Endodermal cell (in vitro differentiated cells): ENCODE data around the gene SMCO4. TPM values are rescaled to one million over a fixed set of nuclear protein-coding genes. Genes with fewer than 3 reads are reported as not detected.

Source experiments
- DNase-seq: peaks from one replicate; pipeline ENCODE4 v3.0.0-alpha.2; 2017
- H3K27ac ChIP-seq: 2 replicates; pipeline ENCODE4 v1.5.1; 2013; ENCODE audit warnings: mild to moderate bottlenecking, low read depth, low read length, moderate library complexity
- H3K27me3 ChIP-seq: 2 replicates; pipeline ENCODE4 v1.6.1; 2013; ENCODE audit warnings: mild to moderate bottlenecking, low read length, moderate library complexity; ENCODE audit not compliant: insufficient read depth, control insufficient read depth, poor library complexity, severe bottlenecking
- H3K36me3 ChIP-seq: 2 replicates; pipeline ENCODE4 v1.7.0; 2013; ENCODE audit warnings: mild to moderate bottlenecking, low read length, moderate library complexity; ENCODE audit not compliant: control insufficient read depth, insufficient read depth
- H3K4me1 ChIP-seq: one replicate; pipeline ENCODE4 v1.7.0; 2013; ENCODE audit warnings: low read length; ENCODE audit not compliant: control insufficient read depth, insufficient read depth
- H3K4me3 ChIP-seq: 2 replicates; pipeline ENCODE4 v1.5.1; 2013; ENCODE audit warnings: mild to moderate bottlenecking, low read length, moderate library complexity
- H3K9ac ChIP-seq: 2 replicates; pipeline ENCODE4 v1.6.1; 2013; ENCODE audit warnings: mild to moderate bottlenecking, low read length, moderate library complexity; ENCODE audit not compliant: poor library complexity, severe bottlenecking; ENCODE audit errors: extremely low read depth
- H3K9me3 ChIP-seq: 2 replicates; pipeline ENCODE4 v1.6.1; 2013; ENCODE audit warnings: mild to moderate bottlenecking, low read length, moderate library complexity; ENCODE audit not compliant: control insufficient read depth
- H3K27ac Mint-ChIP-seq: 2 replicates; pipeline ENCODE4 v1.8.0; 2020; ENCODE audit warnings: mixed read lengths
- H3K27me3 Mint-ChIP-seq: 2 replicates; pipeline ENCODE4 v1.8.0; 2021; ENCODE audit warnings: mild to moderate bottlenecking, mixed read lengths; ENCODE audit not compliant: insufficient read depth
- H3K36me3 Mint-ChIP-seq: 2 replicates; pipeline ENCODE4 v1.8.0; 2020; ENCODE audit warnings: low read depth, mixed read lengths
- H3K4me1 Mint-ChIP-seq: 2 replicates; pipeline ENCODE4 v1.8.0; 2020; ENCODE audit warnings: mixed read lengths
- H3K4me3 Mint-ChIP-seq: 2 replicates; pipeline ENCODE4 v1.8.0; 2020; ENCODE audit warnings: mild to moderate bottlenecking, moderate library complexity, mixed read lengths
- H3K9me3 Mint-ChIP-seq: 2 replicates; pipeline ENCODE4 v1.8.0; 2020; ENCODE audit warnings: mild to moderate bottlenecking, mixed read lengths
- CTCF ChIP-seq: fragments of 200-600 bp; sonication (generic); conservative IDR thresholded peaks from 2 replicates; pipeline ENCODE4 v1.5.0; 2021; ENCODE audit warnings: antibody characterized with exemption, mild to moderate bottlenecking
- WGBS, 2 experiments: methylation state at CpG; one replicate each; pipeline versions ENCODE4 v1.1.5 to v1.1.7; 2013; ENCODE audit warnings: missing lambda C conversion rate in 2 of 2, mixed read lengths in 1 of 2; ENCODE audit not compliant: insufficient coverage in 1 of 2, insufficient read length in 1 of 2; 5-methylcytosine and 5-hydroxymethylcytosine counted together
- total RNA-seq, 2 donors: library from RNA; stranded (reverse); fragmentation: NEBNext Ultra II Directional in 1 of 2; extraction: Animal tissue kit (Norgen Biotek cat#: 25700) in 1 of 2; gene quantifications; 2 replicates in 1 of 2; 3 replicates in 1 of 2; pipeline ENCODE4 v1.2.1, GENCODE V29; 2021

The SMCO4 gene
- total RNA-seq, 2 donors from 2014 or later: 27.3 to 47.7 TPM

GRCh38 chr11:93545566-93545965 is 2.4 kb upstream of the SMCO4 start:
- TF ChIP-seq CTCF: no peak
- peaks cover 11% of the 10 kb centered on the region for H3K27me3 ChIP-seq
- 81 to 96% methylated on average over 2 of the region's 2 CpGs for WGBS, 2 experiments
- no peak overlapping the region for H3K9ac ChIP-seq
- H3K36me3 ChIP-seq: no peaks in the 10 kb centered on the region
- no peak overlapping the region for H3K27ac Mint-ChIP-seq
- H3K4me3 Mint-ChIP-seq: no peak overlapping the region
- H3K4me1 ChIP-seq: no peaks in the 10 kb centered on the region
- H3K9me3 Mint-ChIP-seq: no peaks in the 10 kb centered on the region
- no peak overlapping the region for H3K4me3 ChIP-seq
- H3K9me3 ChIP-seq: no peaks in the 10 kb centered on the region
- peaks cover 23% of the 10 kb centered on the region for H3K4me1 Mint-ChIP-seq
- no peaks in the 10 kb centered on the region for H3K36me3 Mint-ChIP-seq
- DNase-seq: no peak
- H3K27me3 Mint-ChIP-seq: peaks cover 29% of the 10 kb centered on the region
- no peak overlapping the region for H3K27ac ChIP-seq

GRCh38 chr11:93542811-93543229 is 371 bp downstream of the SMCO4 start:
- Histone ChIP-seq H3K4me3 (peak overlapping the region; percentile 80), H3K27me3 (peaks cover 11% of the 10 kb centered on the region), H3K27ac (no peak overlapping the region), H3K4me1 (no peaks in the 10 kb centered on the region), H3K9me3 (no peaks in the 10 kb centered on the region), H3K9ac (peak overlapping the region; percentile 55), H3K36me3 (no peaks in the 10 kb centered on the region)
- H3K4me3 Mint-ChIP-seq: peak overlapping the region; percentile 80
- no peak for DNase-seq
- no peaks in the 10 kb centered on the region for H3K9me3 Mint-ChIP-seq
- H3K27ac Mint-ChIP-seq: no peak overlapping the region
- H3K27me3 Mint-ChIP-seq: peaks cover 25% of the 10 kb centered on the region
- H3K4me1 Mint-ChIP-seq: peaks cover 21% of the 10 kb centered on the region
- WGBS, 2 experiments: 0% methylated on average over 3 to 56 of the region's 59 CpGs
- no peaks in the 10 kb centered on the region for H3K36me3 Mint-ChIP-seq
- no peak for TF ChIP-seq CTCF

- Histone ChIP-seq H3K27ac (no peak overlapping the region), H3K4me3 (peak overlapping the region; percentile 80), H3K27me3 (peaks cover 11% of the 10 kb centered on the region), H3K36me3 (no peaks in the 10 kb centered on the region), H3K4me1 (no peaks in the 10 kb centered on the region), H3K9ac (peak overlapping the region; percentile 55), H3K9me3 (no peaks in the 10 kb centered on the region)
- no peaks in the 10 kb centered on the region for H3K36me3 Mint-ChIP-seq
- H3K4me3 Mint-ChIP-seq: peak overlapping the region; percentile 80
- no peak overlapping the region for H3K27ac Mint-ChIP-seq
- peaks cover 21% of the 10 kb centered on the region for H3K27me3 Mint-ChIP-seq
- no peaks in the 10 kb centered on the region for H3K9me3 Mint-ChIP-seq
- peak; percentile 88 for DNase-seq
- no peak for TF ChIP-seq CTCF
- 18 to 62% methylated on average over 3 to 28 of the region's 29 CpGs for whole genome bisulfite sequencing, 2 experiments
- peaks cover 28% of the 10 kb centered on the region for H3K4me1 Mint-ChIP-seq
Measured at GRCh38 chr11:93541884-93542810, 1.0 kb downstream of the SMCO4 start.
